Cardiac muscle cell (in vitro differentiated cells and primary cell): ENCODE data around the gene LDLRAD4. TPM values are rescaled to one million over a fixed set of nuclear protein-coding genes. Genes with fewer than 3 reads are reported as not detected.
"Not testable (repeated sequence)": the region's sequence is repeated elsewhere in the genome, so short reads cannot be mapped to it uniquely, and the experiment has no call there.

Experiments
- DNase-seq, 2 donors: peaks; one replicate each; pipeline versions ENCODE4 v3.0.0 to v3.0.0-alpha.2; 2010 to 2017; ENCODE audit warnings: low read depth in 1 of 2, low spot score in 1 of 2
- H3K27ac ChIP-seq: fragments of 200-600 bp; sonication (generic); 2 replicates; pipeline ENCODE4 v1.5.1; 2016
- H3K27me3 ChIP-seq: fragments of 200-600 bp; sonication (generic); 2 replicates; pipeline ENCODE4 v1.6.0; 2016; ENCODE audit warnings: control low read depth
- H3K36me3 ChIP-seq: fragments of 200-600 bp; sonication (generic); 2 replicates; pipeline ENCODE4 v1.5.1; 2016; ENCODE audit warnings: control low read depth
- H3K4me1 ChIP-seq: fragments of 200-600 bp; sonication (generic); 2 replicates; pipeline ENCODE4 v1.8.1; 2017; ENCODE audit warnings: low read depth, mild to moderate bottlenecking, mixed run types
- H3K4me3 ChIP-seq: fragments of 200-600 bp; sonication (generic); 2 replicates; pipeline ENCODE4 v1.5.1; 2016; ENCODE audit warnings: mild to moderate bottlenecking
- H3K9me3 ChIP-seq: fragments of 200-600 bp; sonication (generic); 2 replicates; pipeline ENCODE4 v1.5.1; 2017; ENCODE audit warnings: low read depth, mild to moderate bottlenecking, control low read depth
- CTCF ChIP-seq: IDR thresholded peaks from 2 replicates; pipeline ENCODE4 v1.5.1; 2012; ENCODE audit warnings: low read depth, mild to moderate bottlenecking, low read length
- polyA plus RNA-seq: library from polyadenylated mRNA; unstranded; fragments of >200 nt; fragmentation: Nextera tagmentation; extraction: Ambion mirVana; gene quantifications from 2 replicates; pipeline ENCODE4 v1.2.1, GENCODE V29; 2016
- total RNA-seq: library from RNA; depleted of rRNA; stranded (reverse); fragments of >200 nt; gene quantifications from 2 replicates; pipeline ENCODE4 v1.2.3, GENCODE V29; 2016

Gene LDLRAD4
- total and polyA plus RNA-seq, 2 experiments from 2014 or later: 10.5 to 11.5 TPM

GRCh38 chr18:13661051-13661778, 442.7 kb downstream of the LDLRAD4 start:
- TF ChIP-seq CTCF: no peak
- peaks cover 14% of the 10 kb centered on the region for H3K36me3 ChIP-seq
- H3K9me3 ChIP-seq: no peaks in the 10 kb centered on the region
- H3K27me3 ChIP-seq: no peaks in the 10 kb centered on the region
- peaks cover 32% of the 10 kb centered on the region for H3K4me1 ChIP-seq
- no peak for DNase-seq
- H3K4me3 ChIP-seq: no peak overlapping the region
- peak overlapping the region; percentile 51 for H3K27ac ChIP-seq

- Histone ChIP-seq H3K9me3 (no peaks in the 10 kb centered on the region), H3K4me1 (peaks cover 32% of the 10 kb centered on the region), H3K27me3 (no peaks in the 10 kb centered on the region), H3K4me3 (no peak overlapping the region), H3K36me3 (peaks cover 18% of the 10 kb centered on the region), H3K27ac (peak overlapping the region; percentile 51)
- no peak for TF ChIP-seq CTCF
- peak in 1 of 2 donors; percentile 4 for DNase-seq
Observed at GRCh38 chr18:13661779-13662256, 443.3 kb downstream of the LDLRAD4 start.

- Histone ChIP-seq H3K4me3 (no peak overlapping the region), H3K27ac (no peak overlapping the region), H3K9me3 (no peaks in the 10 kb centered on the region), H3K27me3 (no peaks in the 10 kb centered on the region), H3K36me3 (no peaks in the 10 kb centered on the region), H3K4me1 (no peaks in the 10 kb centered on the region)
- TF ChIP-seq CTCF: no peak
- DNase-seq: peak in 1 of 2 donors; percentile 14
Observed at GRCh38 chr18:13672657-13673056, 454.1 kb downstream of the LDLRAD4 start.

GRCh38 chr18:13676471-13676870, 457.9 kb downstream of the LDLRAD4 start:
- H3K4me1 ChIP-seq: peaks cover 15% of the 10 kb centered on the region
- no peaks in the 10 kb centered on the region for H3K9me3 ChIP-seq
- TF ChIP-seq CTCF: no peak
- no peaks in the 10 kb centered on the region for H3K27me3 ChIP-seq
- no peak for DNase-seq
- H3K36me3 ChIP-seq: no peaks in the 10 kb centered on the region
- no peak overlapping the region for H3K4me3 ChIP-seq
- H3K27ac ChIP-seq: no peak overlapping the region

GRCh38 chr18:13677350-13677749, 458.8 kb downstream of the LDLRAD4 start:
- H3K27me3 ChIP-seq, H3K4me3 ChIP-seq, H3K27ac ChIP-seq, H3K36me3 ChIP-seq, H3K9me3 ChIP-seq, DNase-seq: not testable (repeated sequence)
- H3K4me1 ChIP-seq: peaks cover 15% of the 10 kb centered on the region

- no peaks in the 10 kb centered on the region for H3K9me3 ChIP-seq
- no peak overlapping the region for H3K4me3 ChIP-seq
- peaks cover 22% of the 10 kb centered on the region for H3K4me1 ChIP-seq
- DNase-seq: peak; percentile 32 to 54
- TF ChIP-seq CTCF: peak; percentile 51
- no peaks in the 10 kb centered on the region for H3K36me3 ChIP-seq
- no peak overlapping the region for H3K27ac ChIP-seq
- no peaks in the 10 kb centered on the region for H3K27me3 ChIP-seq
Observed at GRCh38 chr18:13680612-13681011, 462.1 kb downstream of the LDLRAD4 start.
